ENCODE results near the gene OR1M1. TPM values are rescaled to one million over a fixed set of nuclear protein-coding genes. Genes with fewer than 3 reads are reported as not detected.

The OR1M1 gene
- total and polyA plus RNA-seq, 10 of the 15 experiments (the other 5 are each of a cell fraction or from before 2014, with no cell fraction given) = not detected

GRCh38 chr19:9107375-9107774 lies 20.5 kb downstream of the OR1M1 start, which contains the start of gene OR7G2:
OR7G2 (minus strand) TSS chr19:9107475; CDS start chr19:9103243, 4,232 bp downstream.
- ATAC-seq = no peak
- RAD21 ChIA-PET (ENCODE audit: unreplicated experiment) = no interaction called here

More at GRCh38 chr19:9107375-9107774, 20.5 kb downstream of the OR1M1 start, which contains the start of gene OR7G2:
- H3K9ac ChIP-seq (ENCODE audit: control insufficient read depth, insufficient read depth, low read length) = no peak within 1 kb of the TSS
- 7% methylated on average over 8 of the region's 8 CpGs for WGBS (ENCODE audit: insufficient coverage, insufficient replicate concordance, low lambda C conversion rate, missing lambda C conversion rate)
- ChIA-PET CTCF (interaction anchor here (0.6 kb wide), 1 partner anchor 8 kb away, joined by 4 read pairs; no protein-coding TSS in a partner anchor), POLR2A (no interaction called here), SMC1A (ENCODE audit: uncharacterized antibody, unreplicated experiment) (interaction anchor here (0.6 kb wide), 1 partner anchor 1032 kb away, joined by 4 read pairs; no protein-coding TSS in a partner anchor)
- no peaks in the 10 kb centered on the region for H3K36me3 ChIP-seq (ENCODE audit: control insufficient read depth in 2 of 2, insufficient read depth in 2 of 2, low read length in 1 of 2)
- no TSS peak for BruUV-seq (replicated peaks)
- H3K9me3 ChIP-seq (replicated peaks; ENCODE audit: control insufficient read depth, insufficient read depth, low read length) = no peaks in the 10 kb centered on the region
- in situ Hi-C loops (cut with MboI) = no loop called here
- TF ChIP-seq SMC3 (IDR thresholded peaks at IDR 0.05; ENCODE audit: borderline replicate concordance, low read length) (no peak), GATAD2B (conservative IDR thresholded peaks at IDR 0.05; ENCODE audit: low read depth) (no peak), RCOR1 (conservative IDR thresholded peaks at IDR 0.05; ENCODE audit: low read depth, low read length) (no peak), ZNF622 (IDR thresholded peaks at IDR 0.05) (no peak), TCF3 (IDR thresholded peaks at IDR 0.05; ENCODE audit: borderline replicate concordance, insufficient read depth, low read depth, low read length) (no peak), PML (IDR thresholded peaks at IDR 0.05; ENCODE audit: low read length) (no peak), ESRRA (IDR thresholded peaks at IDR 0.05; ENCODE audit: low read length) (no peak), NRF1 (conservative IDR thresholded peaks at IDR 0.05; ENCODE audit: low read depth, low read length) (no peak), BCL3 (IDR thresholded peaks at IDR 0.05; ENCODE audit: borderline replicate concordance, insufficient read depth, low read depth, low read length, poor library complexity, severe bottlenecking) (no peak), ZNF384 (IDR thresholded peaks at IDR 0.05; ENCODE audit: borderline replicate concordance, low read depth, low read length) (no peak), MAX (IDR thresholded peaks at IDR 0.05; ENCODE audit: low read depth, low read length) (no peak), ZBTB11 (CRISPR knock-in tag; IDR thresholded peaks at IDR 0.05) (no peak), ZNF24 (IDR thresholded peaks at IDR 0.05) (no peak), TAF1 (IDR thresholded peaks at IDR 0.05; ENCODE audit: borderline replicate concordance, low read depth, low read length) (no peak)
- H3K4me2 ChIP-seq (ENCODE audit: control insufficient read depth, insufficient read depth) = no peak within 1 kb of the TSS
- H3K4me3 ChIP-seq = no peak within 1 kb of the TSS
- H2AFZ ChIP-seq (ENCODE audit: control insufficient read depth, low read depth, low read length) = no peak within 1 kb of the TSS
- no peak for DNase-seq (ENCODE audit: low read depth, low spot score)
- no peak for FAIRE-seq
- H3K27me3 ChIP-seq (replicated peaks in 1 of 2; ENCODE audit: control insufficient read depth in 2 of 2, insufficient read depth in 2 of 2, low read length in 1 of 2) = no peaks in the 10 kb centered on the region
- H3K79me2 ChIP-seq (ENCODE audit: control insufficient read depth, insufficient read depth, low read length) = no peaks in the 10 kb centered on the region
- intact Hi-C loops (cut with micrococcal nuclease; ENCODE audit: unreplicated experiment) = no loop called here
- H3K27ac ChIP-seq (ENCODE audit: control insufficient read depth, insufficient read depth) = no peak within 1 kb of the TSS
- H4K20me1 ChIP-seq (ENCODE audit: control insufficient read depth, insufficient read depth) = no peaks in the 10 kb centered on the region
- no peaks in the 10 kb centered on the region for H3K4me1 ChIP-seq (ENCODE audit: control insufficient read depth, insufficient read depth, low read length)

All from GM12878 (cell line).